Right lobe of liver (tissue), 6 donors: ENCODE data around the gene CRTC2. TPM values are rescaled to one million over a fixed set of nuclear protein-coding genes. Genes with fewer than 3 reads are reported as not detected.

Source experiments
- ATAC-seq, 4 donors: fragments of 200-7000 bp; cut with Tn5 transposase; one replicate each; pipeline ENCODE4 v1.9.1; 2020; ENCODE audit warnings: mild to moderate bottlenecking in 4 of 4, moderate library complexity in 4 of 4
- DNase-seq, 3 donors: peaks; one replicate each; pipeline ENCODE4 v3.0.0-alpha.2; 2020
- H3K27ac ChIP-seq, 3 donors: fragments of 200-600 bp; one replicate each; pipeline ENCODE4 v1.8.0; 2022
- H3K27me3 ChIP-seq, 2 donors: fragments of 200-600 bp; one replicate each; pipeline ENCODE4 v1.8.0; 2022
- H3K36me3 ChIP-seq, 4 donors: fragments of 200-600 bp; sonication (generic) in 1 of 4; one replicate each; pipeline versions ENCODE4 v1.5.1 to v1.8.0; 2017 to 2022; ENCODE audit warnings: control low read depth in 1 of 4
- H3K4me1 ChIP-seq, 4 donors: fragments of 200-600 bp; sonication (generic) in 1 of 4; one replicate each; pipeline versions ENCODE4 v1.5.1 to v1.8.0; 2017 to 2022; ENCODE audit warnings: control low read depth in 1 of 4
- H3K4me3 ChIP-seq, 3 donors: fragments of 200-600 bp; one replicate each; pipeline ENCODE4 v1.8.0; 2022
- H3K9me3 ChIP-seq, 4 donors: fragments of 200-600 bp; sonication (generic) in 1 of 4; one replicate each; pipeline versions ENCODE4 v1.5.1 to v1.8.0; 2017 to 2022; ENCODE audit warnings: control low read depth in 1 of 4
- POLR2A ChIP-seq: fragments of 450-650 bp; IDR thresholded peaks from one replicate; pipeline ENCODE4 v1.6.1; 2017; ENCODE audit warnings: antibody characterized with exemption, mild to moderate bottlenecking
- WGBS: methylation state at CpG from one replicate; pipeline ENCODE4 v1.1.6; 2018; ENCODE audit warnings: low coverage, low lambda C conversion rate; ENCODE audit not compliant: insufficient coverage; ENCODE audit errors: missing lambda C conversion rate; 5-methylcytosine and 5-hydroxymethylcytosine counted together
- intact Hi-C, 2 donors: fragments of 100-400 bp; cut with DNase I; formaldehyde crosslinking; loops; one replicate each; pipeline versions ENCODE4 v1.11.2 to v1.14.1; 2022
- total RNA-seq, 6 experiments: library from RNA; depleted of rRNA in 2 of 6; stranded (reverse); fragments of >200 nt in 2 of 6; fragmentation: NEBNext Ultra II Directional in 3 of 6; extraction: Animal tissue kit (Norgen Biotek cat#: 25700) in 3 of 6; gene quantifications; one replicate each; pipeline versions ENCODE4 v1.1.0 to v1.2.4, GENCODE V29; 2016 to 2023
- TF ChIP-seq, protein P1 (sequence below), 4 donors: fragments of 200-600 bp in 3 of 4; fragments of 450-650 bp in 1 of 4; IDR thresholded peaks; one replicate each; pipeline versions ENCODE4 v1.5.1 to v1.8.0; 2016 to 2022; ENCODE audit warnings: antibody characterized with exemption in 4 of 4, mild to moderate bottlenecking in 2 of 4
- donor health status: DM: no; HTN: yes; CAD: no.
- donor health status: DM: no; HTN: no; CAD: no.
- donor health status: DM: no; HTN: no; CAD: no.
- donor health status: DM: no; HTN: yes; CAD: no.
- donor health status: DM: no; HTN: yes; CAD: no.

CRTC2 gene
- total RNA-seq, 6 experiments from 2014 or later = 4.8 to 19.5 (median 18.3) TPM

GRCh38 chr1:153953859-153954365 is 4.5 kb downstream of the CRTC2 start:
- Histone ChIP-seq H3K27me3 (no peaks in the 10 kb centered on the region), H3K4me3 (no peak overlapping the region), H3K36me3 (peaks cover 0 to 37% (median 16%) of the 10 kb centered on the region in 4 donors), H3K27ac (peak overlapping the region; percentile 51 to 90 (median 77)), H3K4me1 (peaks cover 0 to 44% (median 18%) of the 10 kb centered on the region in 4 donors), H3K9me3 (no peaks in the 10 kb centered on the region)
- WGBS = 18% methylated on average over 4 of the region's 4 CpGs
- intact Hi-C loops = no loop called here
- DNase-seq (peak; percentile 68 to 95 (median 92)), ATAC-seq (peak; percentile 70 to 86 (median 82))
- TF ChIP-seq, protein P1, sequence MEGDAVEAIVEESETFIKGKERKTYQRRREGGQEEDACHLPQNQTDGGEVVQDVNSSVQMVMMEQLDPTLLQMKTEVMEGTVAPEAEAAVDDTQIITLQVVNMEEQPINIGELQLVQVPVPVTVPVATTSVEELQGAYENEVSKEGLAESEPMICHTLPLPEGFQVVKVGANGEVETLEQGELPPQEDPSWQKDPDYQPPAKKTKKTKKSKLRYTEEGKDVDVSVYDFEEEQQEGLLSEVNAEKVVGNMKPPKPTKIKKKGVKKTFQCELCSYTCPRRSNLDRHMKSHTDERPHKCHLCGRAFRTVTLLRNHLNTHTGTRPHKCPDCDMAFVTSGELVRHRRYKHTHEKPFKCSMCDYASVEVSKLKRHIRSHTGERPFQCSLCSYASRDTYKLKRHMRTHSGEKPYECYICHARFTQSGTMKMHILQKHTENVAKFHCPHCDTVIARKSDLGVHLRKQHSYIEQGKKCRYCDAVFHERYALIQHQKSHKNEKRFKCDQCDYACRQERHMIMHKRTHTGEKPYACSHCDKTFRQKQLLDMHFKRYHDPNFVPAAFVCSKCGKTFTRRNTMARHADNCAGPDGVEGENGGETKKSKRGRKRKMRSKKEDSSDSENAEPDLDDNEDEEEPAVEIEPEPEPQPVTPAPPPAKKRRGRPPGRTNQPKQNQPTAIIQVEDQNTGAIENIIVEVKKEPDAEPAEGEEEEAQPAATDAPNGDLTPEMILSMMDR (IDR thresholded peaks at IDR 0.05) = no peak
- TF ChIP-seq POLR2A = peak; percentile 25

DNA sequence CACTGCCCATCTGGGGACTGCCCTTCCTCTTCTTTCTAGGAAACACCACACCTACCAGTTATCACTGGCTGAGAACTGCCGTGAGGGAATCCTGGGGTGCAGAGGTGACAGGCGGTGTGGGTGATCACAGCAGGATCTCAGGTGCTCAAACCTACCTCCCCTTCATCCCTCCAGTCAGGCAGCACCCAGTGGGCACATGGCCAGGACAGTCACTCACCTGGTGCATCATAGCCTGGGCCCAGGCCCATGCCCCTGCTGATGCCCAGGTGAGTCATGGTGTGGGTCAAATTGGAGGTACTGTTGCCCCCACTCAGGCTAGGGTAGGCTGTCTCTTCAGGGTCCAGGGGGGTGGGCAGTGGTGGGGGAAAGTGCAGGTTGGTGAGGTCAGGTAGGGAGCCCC is 6.6 kb downstream of the CRTC2 start:
- TF ChIP-seq POLR2A = no peak
- TF ChIP-seq, protein P1 (IDR thresholded peaks at IDR 0.05) = no peak
- Histone ChIP-seq H3K4me3 (no peak overlapping the region), H3K9me3 (no peaks in the 10 kb centered on the region), H3K36me3 (peaks cover 0 to 42% (median 19%) of the 10 kb centered on the region in 4 donors), H3K27ac (no peak overlapping the region), H3K4me1 (peaks cover 0 to 41% (median 16%) of the 10 kb centered on the region in 4 donors), H3K27me3 (no peaks in the 10 kb centered on the region)
- no peak for ATAC-seq
- DNase-seq = no peak
- intact Hi-C loops = no loop called here
- no CpG with 5 or more reads among the region's 2 CpGs for WGBS

DNA sequence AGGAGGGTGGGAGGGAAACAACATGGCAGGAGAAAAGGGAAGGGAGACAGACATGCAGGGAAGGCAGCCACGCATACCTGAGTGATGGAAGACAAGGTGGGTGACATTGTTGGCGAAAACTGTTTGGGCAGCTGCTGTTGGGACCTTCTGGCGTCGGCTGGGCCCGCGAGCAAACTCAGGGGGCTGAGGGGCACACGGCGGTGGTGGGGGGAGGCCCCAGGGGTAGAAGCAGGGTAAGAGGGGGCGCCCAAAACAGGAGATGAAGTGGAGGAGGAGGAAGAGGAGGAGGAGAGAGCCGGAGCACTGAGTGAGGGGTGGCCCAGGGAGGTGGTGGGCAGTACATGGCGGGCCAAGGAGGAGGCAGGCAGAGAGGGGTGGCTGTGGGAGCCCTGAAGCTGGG is 7.2 kb downstream of the CRTC2 start:
- 95% methylated on average over 10 of the region's 11 CpGs for WGBS
- TF ChIP-seq POLR2A = no peak
- TF ChIP-seq, protein P1 (IDR thresholded peaks at IDR 0.05) = no peak
- no peak for DNase-seq
- Histone ChIP-seq H3K27ac (no peak overlapping the region), H3K4me3 (no peak overlapping the region), H3K36me3 (peaks cover 0 to 42% (median 19%) of the 10 kb centered on the region in 4 donors), H3K4me1 (peaks cover 0 to 37% (median 14%) of the 10 kb centered on the region in 4 donors), H3K27me3 (no peaks in the 10 kb centered on the region), H3K9me3 (no peaks in the 10 kb centered on the region)
- no peak for ATAC-seq
- intact Hi-C loops = no loop called here

DNA sequence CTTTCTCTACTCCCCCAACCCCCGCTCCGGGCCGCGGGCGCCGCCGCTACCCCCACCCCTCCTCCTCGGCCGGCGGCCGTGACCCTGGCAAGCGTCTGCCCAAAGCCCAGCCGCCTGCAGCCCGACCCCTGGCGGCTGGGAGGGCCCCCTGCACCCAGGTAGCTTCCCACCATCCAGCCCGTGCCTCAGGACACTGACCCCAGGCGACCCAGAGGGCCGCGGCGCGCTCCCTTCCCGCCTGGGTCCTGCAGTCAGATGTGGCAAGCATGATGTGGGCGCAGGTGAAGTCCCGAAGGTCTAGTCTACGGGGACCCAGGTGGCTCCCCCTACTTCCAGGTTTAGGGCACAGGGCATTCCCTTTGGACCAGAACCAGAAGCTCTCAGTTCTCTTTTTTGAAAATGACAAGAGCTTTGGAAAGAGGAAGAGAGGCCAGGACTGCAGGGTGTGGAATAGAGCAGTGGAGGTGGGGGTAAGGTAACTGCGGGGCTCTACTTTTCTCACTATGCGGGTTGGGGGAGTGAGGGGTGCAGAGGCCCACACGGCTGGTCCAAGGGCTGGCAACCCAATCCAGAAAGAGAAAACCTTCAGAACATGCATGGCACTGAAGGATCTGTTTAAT is 11.7 kb downstream of the CRTC2 start, which contains the start of gene DENND4B:
DENND4B (minus strand) TSS at position 97 of the 620 bp plus-strand sequence. CDS start 2,344 bp downstream, outside the sequence.
- H3K9me3 ChIP-seq = no peaks in the 10 kb centered on the region
- peaks cover 0 to 34% (median 16%) of the 10 kb centered on the region in 4 donors for H3K4me1 ChIP-seq
- H3K4me3 ChIP-seq = peak within 1 kb of the TSS; percentile 93 to 99 (median 94)
- WGBS = 15% methylated on average over 10 of the region's 28 CpGs
- peaks cover 0 to 25% (median 12%) of the 10 kb centered on the region in 4 donors for H3K36me3 ChIP-seq
- ATAC-seq = peak; percentile 83 to 89 (median 84)
- intact Hi-C loops = no loop called here
- peak within 1 kb of the TSS; percentile 97 to 100 (median 100) for H3K27ac ChIP-seq
- TF ChIP-seq POLR2A = no peak
- TF ChIP-seq, protein P1 (IDR thresholded peaks at IDR 0.05) = peak; percentile 93 to 95 (median 94)
- H3K27me3 ChIP-seq = no peaks in the 10 kb centered on the region
- peak; percentile 91 for DNase-seq
